Heart right ventricle (tissue), 16 donors: ENCODE data around the gene KCNK18. TPM values are rescaled to one million over a fixed set of nuclear protein-coding genes. Genes with fewer than 3 reads are reported as not detected.

Experiments
- ATAC-seq, 8 donors: fragments of 200-7000 bp; cut with Tn5 transposase; one replicate each; pipeline ENCODE4 v1.9.1; 2020; ENCODE audit warnings: mild to moderate bottlenecking in 8 of 8, moderate library complexity in 8 of 8, moderate number of reproducible peaks in 1 of 8
- DNase-seq, 2 donors: peaks; one replicate each; pipeline ENCODE4 v3.0.0-alpha.2; 2020
- H3K27ac ChIP-seq, 10 donors: fragments of 200-600 bp; sonication (generic) in 2 of 10; one replicate each; pipeline versions ENCODE4 v1.5.0 to v1.8.0; 2020 to 2022; ENCODE audit warnings: mild to moderate bottlenecking in 3 of 10
- H3K27me3 ChIP-seq, 7 donors: fragments of 200-600 bp; one replicate each; pipeline ENCODE4 v1.8.0; 2021 to 2022; ENCODE audit warnings: mild to moderate bottlenecking in 2 of 7
- H3K36me3 ChIP-seq, 9 donors: fragments of 200-600 bp; sonication (generic) in 1 of 9; one replicate each; pipeline versions ENCODE4 v1.5.0 to v1.8.0; 2020 to 2022; ENCODE audit warnings: mild to moderate bottlenecking in 2 of 9
- H3K4me1 ChIP-seq, 9 donors: fragments of 200-600 bp; sonication (generic) in 1 of 9; one replicate each; pipeline versions ENCODE4 v1.5.0 to v1.8.0; 2020 to 2022; ENCODE audit warnings: mild to moderate bottlenecking in 4 of 9
- H3K4me3 ChIP-seq, 10 donors: fragments of 200-600 bp; sonication (generic) in 2 of 10; one replicate each; pipeline versions ENCODE4 v1.5.0 to v1.8.0; 2020 to 2022; ENCODE audit warnings: mild to moderate bottlenecking in 7 of 10, moderate library complexity in 2 of 10
- H3K9me3 ChIP-seq, 11 donors: fragments of 200-600 bp in 10 of 11; sonication (generic) in 2 of 11; one replicate each; pipeline versions ENCODE4 v1.5.0 to v1.8.0; 2013 to 2022; ENCODE audit warnings: mild to moderate bottlenecking in 2 of 11, control low read depth in 1 of 11, moderate library complexity in 1 of 11
- WGBS, 2 donors: extraction: QIAGEN DNeasy Blood & Tissue Kit; methylation state at CpG; one replicate each; pipeline ENCODE4 v1.1.7; 2013; ENCODE audit warnings: inconsistent platforms in 1 of 2; 5-methylcytosine and 5-hydroxymethylcytosine counted together
- intact Hi-C, 10 donors: fragments of 100-400 bp; cut with DNase I; formaldehyde crosslinking; loops; one replicate each; pipeline versions ENCODE4 v1.11.1 to v1.14.2; 2022
- polyA plus RNA-seq, 2 donors: library from polyadenylated mRNA; stranded (reverse); fragments of 200-250 nt; gene quantifications; one replicate each; pipeline ENCODE4 v1.2.3, GENCODE V29; 2013
- total RNA-seq, 10 donors: library from RNA; stranded (reverse); fragmentation: NEBNext Ultra II Directional in 3 of 10; extraction: Animal tissue kit (Norgen Biotek cat#: 25700) in 3 of 10; gene quantifications; one replicate each; pipeline versions ENCODE4 v1.2.1 to v1.2.4, GENCODE V29; 2021 to 2023
- TF ChIP-seq, protein P1 (sequence below), 9 donors: fragments of 200-600 bp; sonication (generic) in 2 of 9; IDR thresholded peaks; one replicate each; pipeline versions ENCODE4 v1.5.0 to v1.8.0; 2021 to 2022; ENCODE audit warnings: antibody characterized with exemption in 9 of 9, mild to moderate bottlenecking in 5 of 9, moderate library complexity in 1 of 9
- donor health status: Arrhythmogenic right ventricular cardiomyopathy.
- donor health status: ischemic (EF 13 %, LVEDD 7.1; RV severe dilation, severe dysfunction).
- donor health status: healthy with polysubstance abuse.
- donor health status: DM: no; HTN: yes; CAD: no.
- donor health status: DM: no; HTN: no; CAD: no.
- donor health status: ischemic (EF 25% LVEDD 6.9; RV normal size, moderate dysfunction).
- donor health status: ischemic (EF 25% LVEDD 5.7; RV mildly dilated, moderate dysfunction).
- donor health status: healthy.
- donor health status: DM: yes; HTN: yes; CAD: no.
- donor health status: Ischemic cardiomyopathy.
- donor health status: ischemic (EF 35%, LVEDD 5.7; RV mildly dilated, moderate dysfunction).
- donor health status: nonischemic (EF 11% LVEDD 7.7; RV severe dilation, severe dysfunction).
- donor health status: DM: yes; HTN: yes; CAD: no.
- donor health status: PGD.
- donor health status: ischemic (EF 29% LVEDD 5.4; RV normal size, mild dysfunction).
- donor health status: nonischemic (EF 23%, LVEDD 6.1; RV moderate dilation, normal function).

KCNK18 gene
- total and polyA plus RNA-seq, 12 donors: not detected

DNA sequence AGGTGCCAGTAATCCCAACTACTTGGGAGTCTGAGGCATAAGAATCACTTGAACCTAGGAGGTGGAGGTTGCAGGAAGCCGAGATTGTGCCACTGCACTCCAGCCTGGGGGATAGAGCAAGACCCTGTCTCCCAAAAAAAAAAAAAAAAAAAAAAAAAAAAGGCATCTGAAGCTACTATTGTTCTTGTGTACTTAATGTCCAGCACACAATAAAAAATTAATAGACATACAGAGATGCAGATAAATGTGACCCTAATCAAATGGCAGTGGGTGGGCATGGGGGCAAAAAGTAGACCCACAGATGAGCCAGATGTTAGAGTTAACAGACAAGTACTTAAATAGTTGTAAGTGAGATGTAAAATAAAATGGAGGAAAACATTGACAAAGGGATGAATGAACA, 7.7 kb upstream of the KCNK18 start:
- Histone ChIP-seq H3K27me3 (peaks cover 0 to 24% (median 0%) of the 10 kb centered on the region in 7 donors), H3K27ac (no peak overlapping the region), H3K4me3 (no peak overlapping the region), H3K9me3 (peaks cover 0 to 20% (median 0%) of the 10 kb centered on the region in 11 donors), H3K36me3 (no peaks in the 10 kb centered on the region), H3K4me1 (no peaks in the 10 kb centered on the region)
- 56 to 67% methylated on average over 1 of the region's 1 CpG for WGBS, 2 donors
- no peak for DNase-seq
- TF ChIP-seq, protein P1, sequence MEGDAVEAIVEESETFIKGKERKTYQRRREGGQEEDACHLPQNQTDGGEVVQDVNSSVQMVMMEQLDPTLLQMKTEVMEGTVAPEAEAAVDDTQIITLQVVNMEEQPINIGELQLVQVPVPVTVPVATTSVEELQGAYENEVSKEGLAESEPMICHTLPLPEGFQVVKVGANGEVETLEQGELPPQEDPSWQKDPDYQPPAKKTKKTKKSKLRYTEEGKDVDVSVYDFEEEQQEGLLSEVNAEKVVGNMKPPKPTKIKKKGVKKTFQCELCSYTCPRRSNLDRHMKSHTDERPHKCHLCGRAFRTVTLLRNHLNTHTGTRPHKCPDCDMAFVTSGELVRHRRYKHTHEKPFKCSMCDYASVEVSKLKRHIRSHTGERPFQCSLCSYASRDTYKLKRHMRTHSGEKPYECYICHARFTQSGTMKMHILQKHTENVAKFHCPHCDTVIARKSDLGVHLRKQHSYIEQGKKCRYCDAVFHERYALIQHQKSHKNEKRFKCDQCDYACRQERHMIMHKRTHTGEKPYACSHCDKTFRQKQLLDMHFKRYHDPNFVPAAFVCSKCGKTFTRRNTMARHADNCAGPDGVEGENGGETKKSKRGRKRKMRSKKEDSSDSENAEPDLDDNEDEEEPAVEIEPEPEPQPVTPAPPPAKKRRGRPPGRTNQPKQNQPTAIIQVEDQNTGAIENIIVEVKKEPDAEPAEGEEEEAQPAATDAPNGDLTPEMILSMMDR (IDR thresholded peaks at IDR 0.05): no peak
- no peak for ATAC-seq
- intact Hi-C loops: no loop called here

DNA sequence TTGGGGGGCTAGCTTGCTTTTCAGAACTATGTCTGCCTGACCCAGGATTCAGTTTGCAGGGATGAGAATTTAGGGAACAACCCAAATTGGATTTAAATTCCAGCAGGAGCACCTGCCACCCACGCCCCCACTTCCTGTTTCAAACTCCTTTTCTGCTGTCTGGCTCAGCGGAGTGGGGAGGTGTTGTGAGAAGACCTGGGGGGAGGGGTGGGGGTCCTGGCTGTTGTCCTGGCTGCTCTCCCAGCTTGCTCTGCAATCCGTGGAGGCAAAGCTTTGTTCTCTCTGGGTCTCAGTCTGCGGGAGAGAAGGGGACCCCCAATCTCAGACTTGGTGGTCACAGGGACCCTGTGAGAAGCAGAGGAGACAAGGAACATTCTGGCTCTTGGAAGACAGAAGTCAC, 799 bp downstream of the KCNK18 start:
- intact Hi-C loops: no loop called here
- no peaks in the 10 kb centered on the region for H3K36me3 ChIP-seq
- no peaks in the 10 kb centered on the region for H3K9me3 ChIP-seq
- WGBS, 2 donors: 23 to 24% methylated on average over 4 of the region's 4 CpGs
- TF ChIP-seq, protein P1 (IDR thresholded peaks at IDR 0.05): no peak
- no peak for DNase-seq
- H3K27ac ChIP-seq: no peak overlapping the region
- ATAC-seq: no peak
- H3K4me1 ChIP-seq: no peaks in the 10 kb centered on the region
- H3K4me3 ChIP-seq: no peak overlapping the region
- H3K27me3 ChIP-seq: peaks cover 0 to 48% (median 30%) of the 10 kb centered on the region in 7 donors

DNA sequence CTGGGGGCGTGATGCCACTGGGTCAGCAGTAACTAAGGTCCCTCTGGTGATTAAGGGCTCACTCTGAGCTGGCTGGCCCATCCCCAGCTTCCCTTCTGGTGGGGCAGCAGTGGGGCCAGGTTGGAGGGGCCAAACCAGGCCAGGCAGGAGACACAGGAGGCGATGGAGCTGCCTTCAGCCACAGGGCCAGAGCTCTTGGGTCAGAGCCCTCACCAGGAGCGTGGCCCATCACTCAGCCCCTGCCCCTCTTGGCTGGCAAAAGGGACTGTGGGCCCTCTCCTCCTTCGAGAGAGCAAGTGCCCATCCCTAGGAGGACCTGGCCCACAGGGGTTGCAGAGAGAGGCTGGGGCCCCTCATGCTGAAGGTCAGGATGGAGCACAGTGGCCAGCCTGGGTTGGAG, 4.5 kb downstream of the KCNK18 start:
- Histone ChIP-seq H3K27me3 (peaks cover 0 to 52% (median 25%) of the 10 kb centered on the region in 7 donors), H3K4me3 (no peak overlapping the region), H3K36me3 (no peaks in the 10 kb centered on the region), H3K9me3 (peaks cover 0 to 7% (median 0%) of the 10 kb centered on the region in 11 donors), H3K4me1 (no peaks in the 10 kb centered on the region), H3K27ac (no peak overlapping the region)
- TF ChIP-seq, protein P1 (IDR thresholded peaks at IDR 0.05): no peak
- no peak for DNase-seq
- intact Hi-C loops: no loop called here
- ATAC-seq: no peak
- 64 to 77% methylated on average over 4 of the region's 4 CpGs for WGBS, 2 donors

DNA sequence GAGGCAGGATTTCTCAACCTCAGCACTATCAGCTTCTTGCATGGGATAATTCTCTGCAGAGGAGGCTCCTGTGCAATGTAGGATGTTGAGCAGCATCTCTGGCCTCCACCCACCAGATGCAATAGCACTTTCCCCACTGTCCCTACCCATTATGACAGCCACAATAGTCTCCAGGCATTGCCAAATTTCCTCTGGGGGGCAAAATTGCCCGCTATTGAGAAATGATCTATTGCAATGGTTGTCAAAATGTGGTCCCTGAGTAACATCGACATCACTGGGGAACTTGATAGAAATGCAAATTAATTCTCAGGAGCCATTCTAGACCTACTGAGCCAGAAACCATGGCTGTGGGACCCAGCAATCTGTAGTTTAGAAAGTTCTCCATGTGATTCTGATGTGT, 7.0 kb downstream of the KCNK18 start:
- Histone ChIP-seq H3K27me3 (peaks cover 0 to 41% (median 21%) of the 10 kb centered on the region in 7 donors), H3K9me3 (peaks cover 0 to 7% (median 0%) of the 10 kb centered on the region in 11 donors), H3K4me3 (no peak overlapping the region), H3K4me1 (no peaks in the 10 kb centered on the region), H3K27ac (no peak overlapping the region), H3K36me3 (no peaks in the 10 kb centered on the region)
- intact Hi-C loops: no loop called here
- ATAC-seq: no peak
- WGBS, 2 donors: 42 to 49% methylated on average over 2 of the region's 2 CpGs
- no peak for DNase-seq
- TF ChIP-seq, protein P1 (IDR thresholded peaks at IDR 0.05): no peak
